PC-9 (cell line): Measurements from ENCODE around the gene CEP63.

ENCODE experiments used
- EZH2 ChIP-seq: fragments of 200-600 bp; sonication (generic); IDR thresholded peaks from 2 replicates; pipeline ENCODE4 v1.8.0; 2017; ENCODE audit warnings: antibody characterized with exemption, low read depth
- TF ChIP-seq, protein P1 (sequence below): fragments of 200-600 bp; sonication (generic); conservative IDR thresholded peaks from 2 replicates; pipeline ENCODE4 v1.6.1; 2017; ENCODE audit warnings: mixed run types, antibody characterized with exemption, mild to moderate bottlenecking, moderate library complexity

DNA sequence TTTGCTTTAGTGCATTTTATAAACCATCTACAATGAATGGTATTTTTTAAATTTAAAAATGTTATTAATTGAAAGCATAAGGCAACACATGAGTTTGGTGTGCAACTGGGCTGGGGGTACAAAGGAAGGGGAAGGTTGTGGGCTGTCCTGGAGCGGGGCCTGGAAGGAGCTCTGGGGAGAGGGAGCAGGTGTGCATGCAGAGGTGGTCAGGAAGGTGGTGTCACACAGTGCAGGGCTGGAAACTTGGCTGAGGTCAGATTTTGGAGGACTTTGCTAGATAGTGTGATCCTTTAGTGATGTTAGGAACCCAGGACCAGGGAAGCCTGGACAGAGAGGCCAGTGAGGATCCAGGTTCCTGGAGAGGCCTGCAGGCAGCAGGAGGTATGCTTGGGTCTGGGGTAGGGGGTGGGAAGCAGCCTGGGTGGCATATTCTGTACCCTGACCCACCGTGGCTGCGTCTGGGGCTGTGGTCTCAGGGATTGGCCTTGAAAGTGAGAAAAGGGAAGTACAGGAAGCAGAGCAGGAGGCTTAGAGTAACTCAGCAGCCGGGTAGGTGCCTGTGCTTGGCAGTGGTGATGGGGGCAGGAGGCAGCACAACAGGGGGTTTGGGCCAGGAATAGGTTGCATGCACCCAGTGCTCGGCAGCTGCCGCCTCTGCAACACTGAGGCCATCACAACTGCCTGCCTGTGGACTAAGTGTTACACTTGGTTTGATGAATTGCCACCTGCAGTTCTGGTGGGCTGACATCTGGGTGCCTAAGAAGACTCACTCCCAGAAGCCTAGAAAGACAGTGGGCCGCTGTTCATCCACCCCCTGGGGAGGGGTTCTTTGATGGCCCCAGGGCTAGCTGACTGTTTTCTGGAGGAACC, 132.0 kb downstream of the CEP63 start:
- TF ChIP-seq, protein P1, sequence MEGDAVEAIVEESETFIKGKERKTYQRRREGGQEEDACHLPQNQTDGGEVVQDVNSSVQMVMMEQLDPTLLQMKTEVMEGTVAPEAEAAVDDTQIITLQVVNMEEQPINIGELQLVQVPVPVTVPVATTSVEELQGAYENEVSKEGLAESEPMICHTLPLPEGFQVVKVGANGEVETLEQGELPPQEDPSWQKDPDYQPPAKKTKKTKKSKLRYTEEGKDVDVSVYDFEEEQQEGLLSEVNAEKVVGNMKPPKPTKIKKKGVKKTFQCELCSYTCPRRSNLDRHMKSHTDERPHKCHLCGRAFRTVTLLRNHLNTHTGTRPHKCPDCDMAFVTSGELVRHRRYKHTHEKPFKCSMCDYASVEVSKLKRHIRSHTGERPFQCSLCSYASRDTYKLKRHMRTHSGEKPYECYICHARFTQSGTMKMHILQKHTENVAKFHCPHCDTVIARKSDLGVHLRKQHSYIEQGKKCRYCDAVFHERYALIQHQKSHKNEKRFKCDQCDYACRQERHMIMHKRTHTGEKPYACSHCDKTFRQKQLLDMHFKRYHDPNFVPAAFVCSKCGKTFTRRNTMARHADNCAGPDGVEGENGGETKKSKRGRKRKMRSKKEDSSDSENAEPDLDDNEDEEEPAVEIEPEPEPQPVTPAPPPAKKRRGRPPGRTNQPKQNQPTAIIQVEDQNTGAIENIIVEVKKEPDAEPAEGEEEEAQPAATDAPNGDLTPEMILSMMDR: no peak
- no peak for TF ChIP-seq EZH2
